ENCODE measurements around the gene CHIC2.

CHIC2 gene

DNA sequence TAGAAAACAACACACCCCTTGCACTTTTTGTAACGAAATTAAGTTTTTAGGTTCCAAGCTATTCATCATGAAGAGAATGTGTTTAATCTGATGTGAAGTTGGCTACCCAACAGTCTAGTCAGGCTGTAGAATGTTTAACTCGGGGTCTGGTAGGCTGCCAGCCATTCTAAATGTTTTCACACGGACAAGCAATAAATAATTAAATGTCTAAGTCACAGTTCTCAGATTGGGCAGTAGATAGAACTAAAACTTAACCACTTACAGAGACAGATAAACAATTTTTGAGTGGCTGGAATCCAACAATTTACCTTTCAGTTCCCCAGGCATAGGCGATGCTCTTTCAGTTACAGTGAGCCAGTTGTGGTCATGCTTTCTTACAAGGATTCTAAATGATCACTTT, 66.5 kb downstream of the CHIC2 start:
- no peak for DNase-seq

DNA sequence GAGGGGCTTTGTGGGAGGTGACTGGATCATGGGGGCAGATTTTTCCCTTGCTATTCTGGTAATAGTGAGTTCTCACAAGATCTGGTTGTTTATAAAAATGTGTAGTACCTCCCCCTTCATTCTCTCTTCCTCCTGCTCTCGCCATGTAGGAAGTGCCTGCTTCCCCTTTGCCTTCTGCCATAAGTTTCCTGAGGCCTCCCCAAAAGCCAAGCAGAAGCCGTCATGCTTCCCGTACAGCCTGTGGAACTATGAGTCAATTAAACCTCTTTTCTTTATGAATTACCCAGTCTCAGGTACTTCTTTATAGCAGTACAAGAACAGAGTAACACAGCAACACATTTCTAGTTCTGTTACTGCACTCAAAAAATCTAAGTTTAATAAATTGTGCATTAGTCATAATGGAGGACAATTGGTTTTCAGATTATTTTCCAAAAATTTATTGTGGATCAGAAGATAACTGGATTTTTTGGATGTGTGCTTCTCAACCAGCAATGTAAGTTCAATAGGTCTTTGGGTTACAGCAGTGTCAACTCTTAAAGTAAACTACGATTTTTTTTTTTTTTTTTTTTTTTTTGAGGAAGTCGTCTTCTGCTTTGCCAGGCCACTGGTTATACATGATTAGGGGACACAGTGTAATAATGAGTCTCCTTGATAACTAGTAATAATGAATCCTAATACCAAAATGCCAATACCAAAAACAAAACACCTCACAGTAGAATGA, 69.9 kb downstream of the CHIC2 start:
- DNase-seq: no peak

DNA sequence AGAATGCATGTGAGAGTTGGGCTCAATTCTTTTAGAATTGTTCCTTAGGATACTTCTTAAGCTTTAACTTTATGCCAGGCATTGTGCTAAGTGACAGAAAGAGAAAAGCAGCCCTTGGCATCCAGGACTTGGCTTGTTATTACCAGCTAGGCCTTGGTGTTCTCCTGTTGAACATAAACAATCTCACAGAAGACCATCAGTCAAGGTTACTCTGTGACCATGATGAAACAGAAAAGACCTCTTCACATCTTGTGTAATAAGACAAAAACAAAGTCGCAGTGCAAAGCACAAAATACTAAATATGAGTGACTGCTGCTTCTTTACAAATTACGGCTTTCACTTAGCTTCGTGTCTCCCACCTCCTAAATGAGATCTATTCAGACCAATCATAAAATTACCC, 71.6 kb downstream of the CHIC2 start:
- DNase-seq: no peak

- no peak for DNase-seq
Measured at GRCh38 chr4:53991821-53992220, 72.6 kb downstream of the CHIC2 start.

DNA sequence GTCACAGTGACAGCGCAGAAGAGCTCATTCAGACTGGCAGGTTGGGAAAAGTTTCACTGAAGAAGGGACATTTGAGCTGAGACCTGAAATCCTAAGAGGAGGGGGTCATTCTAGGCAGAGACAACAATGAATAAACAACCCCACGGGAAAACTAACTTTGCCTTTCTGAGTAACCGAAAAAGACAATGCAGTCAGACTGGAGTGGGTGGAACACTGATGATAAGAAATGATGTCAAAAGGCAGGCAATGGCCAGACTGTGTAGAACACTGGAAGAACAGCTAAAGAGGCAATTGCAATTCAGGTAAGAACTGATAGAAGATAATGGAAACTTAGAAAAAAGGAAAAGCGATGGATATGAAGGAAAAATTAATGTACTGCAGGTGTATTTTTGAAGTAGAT, 73.8 kb downstream of the CHIC2 start:
- DNase-seq: no peak

DNA sequence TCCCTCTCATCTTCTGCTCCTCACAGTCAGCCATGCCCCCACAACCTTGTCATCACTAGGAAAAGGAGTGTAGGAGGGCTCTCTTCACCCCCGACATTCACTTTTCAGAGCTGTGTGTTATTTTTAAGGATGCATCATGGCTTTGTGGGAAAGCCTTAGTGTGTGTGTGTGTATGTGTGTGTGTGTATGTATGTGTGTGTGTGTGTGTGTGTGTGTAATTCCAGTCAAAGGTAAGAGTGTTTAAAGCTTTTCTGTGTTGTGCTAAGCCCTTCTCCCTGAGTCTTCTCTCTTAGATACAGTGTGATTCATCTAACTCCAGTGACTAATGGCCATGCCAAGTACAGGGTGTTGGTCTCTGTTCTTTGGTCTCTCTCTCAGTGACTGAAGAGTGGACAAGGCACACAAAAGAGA, 76.6 kb downstream of the CHIC2 start:
- no peak for DNase-seq

GRCh38 chr4:53986062-53986461, 78.3 kb downstream of the CHIC2 start:
- DNase-seq: no peak

GRCh38 chr4:53981567-53981966, 82.8 kb downstream of the CHIC2 start:
- no peak for DNase-seq

DNA sequence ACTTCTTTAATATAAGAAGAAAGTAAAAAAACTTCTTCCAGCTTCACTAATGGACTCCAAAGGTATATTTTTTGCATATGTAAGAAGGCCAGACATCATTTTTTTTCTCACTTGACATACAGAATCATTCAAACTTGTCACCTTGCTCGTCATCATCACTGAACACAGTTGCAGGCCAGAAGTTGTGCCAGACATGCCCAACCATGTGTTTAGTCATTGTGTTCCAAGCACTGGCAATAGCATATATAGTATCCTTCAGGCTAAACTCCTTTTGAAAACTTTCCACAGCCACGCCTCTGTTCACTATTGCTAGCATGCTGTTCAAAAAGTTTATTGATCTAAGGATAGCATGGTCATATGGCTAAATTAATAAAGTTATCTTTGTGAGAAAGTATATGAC, 83.3 kb downstream of the CHIC2 start:
- no peak for DNase-seq

GRCh38 chr4:53974561-53974960, 89.8 kb downstream of the CHIC2 start:
- DNase-seq: no peak

- no peak for DNase-seq
Measured at GRCh38 chr4:53967986-53968385, 96.4 kb downstream of the CHIC2 start.

DNA sequence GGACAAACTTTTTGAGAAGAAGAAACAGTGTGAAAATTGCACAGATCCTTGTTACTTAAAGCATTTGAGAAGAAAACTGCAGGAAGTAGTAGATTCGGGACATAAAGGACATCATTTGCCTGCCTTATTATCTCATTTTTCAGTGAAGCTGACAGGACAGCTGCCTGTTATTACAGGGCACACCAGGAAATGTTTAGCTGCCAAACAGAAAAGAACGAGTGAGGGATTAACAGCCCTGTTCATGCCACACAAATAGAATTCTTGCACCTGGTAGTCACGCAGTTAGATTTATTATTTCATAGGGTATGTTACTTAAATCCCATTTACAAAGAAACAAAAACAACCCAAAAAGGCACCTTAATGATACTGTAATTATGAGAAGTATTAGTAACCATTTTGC, 100.6 kb downstream of the CHIC2 start:
- DNase-seq: no peak

DNA sequence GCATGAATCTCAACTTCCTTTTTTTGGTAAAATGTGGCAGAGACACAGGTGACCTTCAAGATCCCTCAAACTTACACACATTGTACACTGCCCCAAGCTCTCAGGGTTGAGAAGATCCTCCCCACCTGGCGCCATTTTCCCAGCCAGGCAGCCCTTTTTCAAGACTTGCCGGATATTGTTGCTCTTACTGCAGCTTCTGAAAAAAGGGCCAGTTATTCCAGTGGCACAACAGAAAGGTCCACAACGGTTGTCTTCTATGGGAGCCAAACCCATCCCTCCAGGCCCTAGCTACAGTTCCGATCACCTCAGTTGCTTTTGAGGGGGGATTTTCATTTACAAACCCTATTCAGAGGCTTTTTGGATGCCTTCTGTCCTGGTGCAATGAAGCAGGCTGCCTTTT, 101.1 kb downstream of the CHIC2 start:
- DNase-seq: no peak

DNA sequence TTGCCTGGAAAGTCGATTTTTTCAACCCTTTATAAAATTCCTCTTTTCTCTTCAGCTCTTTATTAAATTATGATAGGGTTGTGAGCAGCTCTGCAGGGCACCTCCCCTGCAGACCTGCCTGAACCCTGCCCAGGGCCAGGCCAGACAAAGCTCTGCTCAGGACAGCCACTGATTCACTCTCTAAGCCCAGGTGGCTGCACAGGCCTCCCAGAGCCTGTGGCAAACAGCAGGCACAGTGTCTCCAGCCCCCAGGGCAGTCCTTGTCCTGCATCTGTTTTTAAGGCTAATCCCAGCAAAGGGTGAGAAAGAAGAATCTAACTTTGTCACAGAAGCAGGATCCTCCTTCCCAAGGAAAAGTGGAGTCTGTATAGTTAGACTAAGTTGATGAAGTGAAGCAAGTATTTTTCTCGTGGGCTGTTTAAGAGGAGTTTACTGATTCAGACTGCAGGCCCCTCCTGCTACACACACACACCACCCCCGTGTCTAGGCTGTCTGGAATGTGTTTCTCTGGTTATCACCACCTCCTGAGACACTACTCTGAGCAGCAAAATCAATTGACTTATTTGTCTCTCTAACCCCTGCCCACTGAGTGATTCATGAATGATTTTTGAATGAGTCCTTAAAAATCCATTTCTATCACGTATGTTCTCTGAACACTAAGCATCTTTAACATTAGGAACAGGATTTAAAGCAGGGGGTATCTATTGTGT, 101.7 kb downstream of the CHIC2 start:
- DNase-seq: no peak

DNA sequence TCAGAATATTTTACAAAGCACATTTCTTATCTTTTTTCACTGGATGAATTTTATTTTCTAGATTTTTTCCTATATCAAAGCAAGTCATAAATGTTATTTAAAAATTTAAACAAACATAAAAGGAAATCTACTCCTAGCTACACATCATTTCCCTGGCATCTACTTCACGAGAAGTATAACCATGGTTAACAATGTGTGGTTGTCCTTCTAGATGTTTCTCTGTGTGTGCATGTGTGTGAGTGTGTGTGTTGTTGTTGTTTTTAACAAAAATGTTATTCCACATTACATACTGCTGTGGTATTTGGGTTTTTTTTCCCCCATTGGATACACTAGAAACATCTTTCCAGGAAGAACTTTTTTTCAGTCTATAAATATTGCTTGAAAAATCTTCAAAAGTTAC, 103.1 kb downstream of the CHIC2 start:
- DNase-seq: no peak

- no peak for DNase-seq
Measured at GRCh38 chr4:53960843-53961242, 103.6 kb downstream of the CHIC2 start.
